NCI-H226 (cell line): Measurements from ENCODE around the gene NPRL2.

ENCODE experiments used
- DNase-seq: peaks from one replicate; pipeline ENCODE4 v3.0.0-alpha.2; 2015

The NPRL2 gene

DNA sequence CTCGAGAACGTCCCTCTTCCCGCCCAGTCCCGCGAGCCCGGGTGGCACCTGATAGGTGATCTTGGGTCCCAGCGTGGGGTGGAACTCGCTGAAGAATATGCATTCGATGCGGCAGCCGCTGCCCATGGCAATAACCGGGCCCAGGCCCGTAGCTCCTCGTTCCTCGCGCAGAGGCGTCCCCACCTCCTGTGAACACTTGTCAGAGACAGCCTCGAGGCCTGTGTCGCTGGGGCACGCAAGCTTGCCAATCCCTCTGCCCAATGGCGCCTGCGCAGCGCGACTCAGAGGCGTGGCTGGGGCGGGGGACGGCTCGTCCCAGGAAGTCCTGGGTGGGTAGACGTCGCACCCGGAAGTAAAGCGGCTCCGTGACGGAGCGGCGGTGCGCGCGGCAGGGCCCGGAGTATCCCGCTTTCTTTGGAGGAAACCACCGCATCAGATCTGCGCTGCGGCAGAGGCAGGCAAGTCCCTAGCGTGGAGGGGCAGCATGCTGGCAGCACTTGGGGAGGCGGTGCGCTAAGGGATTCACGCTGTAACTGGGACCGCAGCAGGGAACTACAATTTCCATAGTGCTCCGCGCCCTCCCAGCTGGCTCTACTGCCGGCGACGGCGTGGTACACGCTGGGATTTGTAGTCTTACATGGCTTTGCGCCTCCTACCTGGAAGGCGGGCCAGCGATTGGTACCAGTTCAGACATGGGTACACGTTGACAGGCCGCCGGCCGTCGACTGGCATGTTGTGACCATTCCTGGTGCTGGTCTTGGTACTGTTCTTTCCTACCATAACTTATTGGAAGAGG is at the start of gene NPRL2, which contains the start of gene CYB561D2:
Gene NPRL2, minus strand, starts transcription at position 249 of the 796 bp plus-strand sequence. Its CDS starts 123 bp downstream, at position 126.
Gene CYB561D2, plus strand, starts transcription at position 336 of the 796 bp plus-strand sequence. CDS start 572 bp downstream, outside the sequence.
- DNase-seq = peak; percentile 74

DNA sequence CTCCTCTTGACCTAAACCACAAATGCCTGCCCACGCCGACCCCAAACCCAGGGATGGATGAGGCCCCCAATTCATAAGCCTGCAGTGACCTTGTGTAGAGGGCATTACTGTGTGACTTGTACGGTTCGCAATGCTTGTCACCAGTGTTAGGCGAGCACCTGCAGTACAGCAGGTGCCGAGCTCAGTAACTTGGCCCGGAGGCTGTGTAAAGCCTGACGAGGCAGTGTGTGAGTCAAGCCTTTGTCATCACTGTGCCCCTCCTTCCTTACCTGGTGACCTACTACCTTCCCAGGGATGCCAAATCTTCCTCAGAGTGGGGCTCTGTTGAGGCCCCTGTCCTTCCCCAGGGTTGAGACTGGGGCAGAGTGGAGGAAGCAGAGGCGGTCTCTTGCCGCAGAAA is 45.9 kb upstream of the NPRL2 start:
- DNase-seq = no peak

DNA sequence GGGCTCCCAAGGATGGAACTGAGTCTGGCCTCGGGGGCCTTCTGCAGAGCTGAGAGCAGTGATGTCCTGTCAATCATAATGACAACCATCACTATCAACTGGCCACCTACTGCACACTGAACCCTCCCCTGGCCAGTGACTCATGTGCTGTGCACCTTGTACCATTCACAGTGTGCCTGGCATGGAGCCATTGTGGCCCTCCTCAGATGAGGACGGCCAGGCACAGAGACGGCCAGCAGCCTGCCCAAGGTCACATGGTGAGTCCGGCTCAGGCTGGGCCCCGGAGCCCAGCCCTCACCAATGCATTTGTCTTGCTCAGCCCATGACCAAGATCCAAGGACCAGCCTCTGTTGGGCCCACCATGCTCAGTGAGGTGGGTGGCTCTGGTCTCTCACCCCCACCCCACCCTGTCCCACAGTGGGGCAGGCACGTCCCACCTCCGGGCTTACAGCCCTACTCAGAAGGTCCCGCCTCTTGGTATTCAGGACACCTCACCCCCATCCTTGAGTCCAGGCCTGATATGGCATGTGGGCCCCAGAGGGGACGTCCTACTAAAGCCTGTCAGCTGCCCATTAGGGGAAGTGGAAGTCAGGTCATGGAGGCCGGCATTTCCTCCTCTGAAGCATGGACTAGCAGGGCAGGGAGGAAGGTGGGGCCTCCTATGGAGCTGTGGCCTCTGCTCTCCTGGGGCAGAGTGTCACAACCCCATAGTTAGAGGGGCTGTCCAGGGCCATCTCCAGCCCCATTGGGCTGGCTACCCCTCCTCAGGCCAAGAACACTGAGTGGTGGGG is 44.7 kb upstream of the NPRL2 start:
- no peak for DNase-seq

DNA sequence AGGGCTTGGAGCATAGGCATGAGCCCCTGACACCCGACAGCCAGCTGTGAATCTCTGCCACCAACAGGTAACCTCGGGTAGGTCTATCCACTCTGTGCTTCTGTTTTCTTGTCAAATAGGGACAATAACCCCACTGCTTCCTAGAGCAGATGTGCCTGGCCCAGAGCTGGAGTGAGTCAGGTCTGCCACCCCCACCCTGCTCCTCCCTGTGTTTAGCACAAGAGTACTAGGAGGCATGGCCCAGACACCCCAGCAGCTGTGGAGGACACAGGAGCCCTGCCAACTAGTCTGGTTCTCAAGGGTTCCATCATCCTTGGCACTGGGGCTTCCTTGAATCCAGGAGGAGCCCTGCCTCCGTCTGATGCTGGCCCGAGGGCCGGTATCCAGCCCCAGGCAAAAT is 42.5 kb upstream of the NPRL2 start:
- DNase-seq = no peak

- no peak for DNase-seq
These were observed 41.6 kb upstream of the NPRL2 start for GRCh38 chr3:50392101-50392715.

DNA sequence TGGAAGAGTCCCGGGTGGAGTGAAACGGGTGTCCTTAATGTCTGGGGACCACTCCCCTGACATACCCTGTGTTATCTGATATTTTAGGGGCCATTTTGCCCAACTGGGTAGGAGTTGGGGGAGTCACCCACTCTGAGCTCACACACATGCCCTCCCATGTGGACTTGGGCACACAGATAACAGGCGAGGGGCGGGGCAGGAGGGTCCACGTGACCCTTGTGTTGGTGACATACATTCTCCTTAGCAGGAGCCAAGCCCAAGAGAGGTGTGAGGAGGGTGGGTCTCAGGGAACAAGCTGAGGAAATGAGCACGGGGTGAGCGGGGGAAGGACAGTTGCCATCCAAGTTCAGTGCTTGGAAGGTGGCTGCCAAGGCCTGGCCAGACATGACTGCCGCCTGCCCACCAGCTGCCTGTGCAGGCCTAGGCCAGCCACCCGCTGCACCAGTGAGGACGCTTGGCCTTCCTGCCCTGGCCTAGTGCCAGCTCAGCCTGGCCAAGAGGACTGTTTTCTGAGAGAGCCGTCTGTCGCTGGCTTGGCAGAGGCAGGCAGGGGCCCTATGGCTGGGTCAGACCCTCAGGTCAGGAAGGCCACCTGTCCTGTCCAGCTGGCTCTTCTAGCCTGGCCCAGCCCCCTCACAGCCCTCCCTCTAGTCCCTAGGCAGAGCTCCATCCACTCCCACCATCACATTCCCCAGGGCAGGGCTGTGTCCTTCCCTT is 40.1 kb upstream of the NPRL2 start:
- DNase-seq = no peak

DNA sequence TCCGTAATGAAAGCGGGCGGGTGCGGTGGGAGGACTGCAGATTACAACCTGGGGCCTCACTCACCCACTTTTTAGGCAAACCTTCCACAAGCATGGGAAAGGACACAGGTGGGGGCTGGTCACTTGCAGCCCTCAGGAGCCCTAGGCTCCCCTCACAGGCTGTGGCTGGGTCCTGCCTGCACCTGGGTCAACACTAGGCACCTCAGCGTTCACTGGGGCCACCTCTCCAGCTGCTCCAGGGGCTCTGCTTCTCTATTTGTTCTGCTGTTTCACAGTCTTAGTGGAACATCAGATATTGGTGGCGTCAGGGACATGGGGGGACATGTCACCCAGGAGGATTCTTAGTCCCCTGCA is 38.8 kb upstream of the NPRL2 start:
- DNase-seq = no peak

DNA sequence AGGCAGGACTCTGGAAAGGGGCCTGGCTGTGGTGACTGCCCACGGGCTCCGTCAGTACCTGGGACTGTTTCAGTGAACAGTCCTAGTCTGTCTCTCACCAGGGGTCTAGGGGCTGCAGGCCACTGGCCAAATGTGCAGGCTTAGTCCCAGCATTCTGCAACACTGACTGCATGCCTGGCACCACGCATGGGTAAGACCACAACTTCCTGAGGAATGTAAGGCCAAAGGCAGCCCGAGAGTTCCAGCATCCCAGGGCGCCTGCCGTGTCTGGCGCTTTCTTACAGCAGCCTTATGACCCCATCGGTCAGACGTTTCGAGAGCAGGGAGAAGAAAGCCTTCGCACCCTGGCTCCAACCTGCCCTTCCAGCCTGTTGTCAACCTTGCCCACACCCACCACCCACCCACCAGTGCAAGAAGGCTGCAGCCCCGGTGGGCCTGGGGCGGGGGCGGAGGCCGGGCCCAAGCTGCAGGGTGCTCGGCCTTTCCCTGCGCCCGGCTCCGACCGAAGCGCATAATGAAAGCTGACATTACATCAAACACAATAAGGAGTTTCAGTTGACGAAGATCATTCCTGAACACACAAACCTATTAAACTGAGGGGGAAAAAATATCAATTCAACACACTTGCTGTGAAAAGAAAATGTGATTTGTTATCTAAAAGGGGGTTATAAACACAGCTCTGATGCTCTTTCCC is 38.3 kb upstream of the NPRL2 start:
- peak; percentile 5 for DNase-seq

- no peak for DNase-seq
These were observed 37.6 kb upstream of the NPRL2 start for GRCh38 chr3:50388016-50388719.

DNA sequence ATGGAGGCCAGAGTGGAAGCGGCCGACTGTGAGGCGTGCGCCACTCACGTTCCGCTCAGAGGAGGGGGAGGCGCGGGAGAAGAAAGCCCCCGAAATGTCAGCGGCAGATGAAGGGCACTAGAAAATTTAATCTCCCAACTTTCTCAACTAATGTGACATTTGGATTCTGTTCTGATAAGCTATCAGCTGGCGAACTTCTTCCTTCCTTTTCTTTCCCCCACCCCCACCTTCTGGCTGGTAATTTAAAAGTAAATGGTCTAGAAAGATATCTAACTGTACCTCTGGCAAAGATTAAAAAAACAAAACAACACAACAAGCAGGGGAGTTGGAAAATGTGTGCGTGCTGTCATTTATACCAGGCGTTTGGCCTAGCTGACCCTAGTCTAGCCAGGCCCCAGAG is 35.2 kb upstream of the NPRL2 start:
- no peak for DNase-seq

GRCh38 chr3:50383750-50384149 is 33.2 kb upstream of the NPRL2 start:
- DNase-seq = no peak

GRCh38 chr3:50382722-50383121 is 32.1 kb upstream of the NPRL2 start:
- no peak for DNase-seq

DNA sequence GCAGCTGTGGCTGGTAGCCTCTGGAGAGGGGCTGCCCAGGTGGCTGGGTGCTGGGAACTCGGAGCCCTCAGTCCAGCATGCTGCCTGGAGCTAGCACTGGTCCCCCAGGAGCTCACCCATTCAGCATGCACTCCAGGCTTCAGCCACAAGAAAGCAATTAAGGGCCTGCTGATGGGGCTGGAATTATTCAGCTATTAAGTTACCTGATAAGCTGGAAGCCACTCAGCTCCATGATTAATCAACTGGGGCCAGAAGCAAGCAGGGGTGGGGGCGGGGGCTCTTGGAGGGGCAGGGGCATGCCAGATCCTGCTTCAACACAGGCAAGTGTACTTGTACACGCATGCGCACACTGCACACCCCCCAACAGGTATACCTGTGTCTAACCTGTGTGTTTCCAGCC is 30.8 kb upstream of the NPRL2 start:
- no peak for DNase-seq

- DNase-seq = no peak
These were observed 30.0 kb upstream of the NPRL2 start for GRCh38 chr3:50380405-50381085.

GRCh38 chr3:50378757-50379156 is 28.2 kb upstream of the NPRL2 start:
- no peak for DNase-seq

GRCh38 chr3:50378024-50378423 is 27.4 kb upstream of the NPRL2 start:
- no peak for DNase-seq

GRCh38 chr3:50375258-50375931 is 24.8 kb upstream of the NPRL2 start:
- DNase-seq = no peak

- no peak for DNase-seq
These were observed 24.0 kb upstream of the NPRL2 start for GRCh38 chr3:50374363-50375257.
